Glomerular endothelial cell (primary cell): ENCODE data around the gene SMOC1. TPM values are rescaled to one million over a fixed set of nuclear protein-coding genes. Genes with fewer than 3 reads are reported as not detected.
"Not testable (repeated sequence)": the region's sequence is repeated elsewhere in the genome, so short reads cannot be mapped to it uniquely, and the experiment has no call there.

Experiments used
- DNase-seq: peaks from one replicate; pipeline ENCODE4 v3.0.0-alpha.2; 2011; ENCODE audit warnings: low read depth, low spot score; ENCODE audit errors: extremely low read depth
- total RNA-seq: library from RNA; depleted of rRNA; stranded (reverse); fragments of >200 nt; gene quantifications from 2 replicates; pipeline ENCODE4 v1.2.3, GENCODE V29; 2015

Gene SMOC1
- total RNA-seq, 1 donor from 2014 or later, result 1.1 TPM

DNA sequence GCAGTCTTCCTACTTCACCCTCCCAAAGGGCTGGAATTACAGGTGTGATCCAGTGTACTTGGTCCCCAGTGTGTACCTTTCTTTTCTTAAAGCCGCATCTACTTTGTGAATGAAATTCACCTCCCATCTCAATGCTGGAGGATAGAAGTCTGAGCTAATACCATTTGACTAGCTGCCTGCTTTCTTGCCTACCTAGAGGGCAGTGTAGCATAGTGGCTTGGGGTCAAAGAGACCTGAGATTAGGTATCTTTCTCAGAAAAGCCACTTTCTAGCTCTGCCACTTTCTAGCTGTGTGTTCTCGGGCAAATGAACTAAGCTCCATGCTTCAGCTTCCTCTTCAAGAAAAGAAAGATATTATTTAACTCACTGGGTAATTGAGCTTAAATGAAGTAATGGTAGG lies 16.9 kb downstream of the SMOC1 start:
- DNase-seq, result no peak

DNA sequence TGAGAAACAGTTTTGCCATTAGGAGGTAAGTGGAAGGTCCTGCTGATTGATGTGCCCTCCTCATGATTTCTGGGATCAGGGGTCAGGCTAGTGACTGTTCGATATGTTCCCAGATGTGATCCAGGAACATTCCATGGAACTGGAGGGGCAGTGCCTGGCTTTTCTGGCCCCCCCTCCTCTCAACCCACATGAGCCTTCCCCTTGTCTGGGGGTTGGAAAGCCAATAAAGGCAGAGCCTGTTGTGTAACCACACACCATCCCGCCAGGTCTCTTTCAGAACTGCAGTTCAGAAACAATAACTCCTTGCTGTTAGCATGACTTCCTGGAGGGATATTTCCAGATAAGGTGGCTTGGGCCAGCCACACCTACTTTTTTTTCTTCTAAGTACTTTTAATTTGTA lies 17.8 kb downstream of the SMOC1 start:
- DNase-seq, result no peak

GRCh38 chr14:69900603-69901002 lies 21.4 kb downstream of the SMOC1 start:
- no peak for DNase-seq

- DNase-seq, result no peak
Measured at GRCh38 chr14:69901113-69901951, 22.1 kb downstream of the SMOC1 start.

GRCh38 chr14:69903046-69903445 lies 23.8 kb downstream of the SMOC1 start:
- DNase-seq, result not testable (repeated sequence)

DNA sequence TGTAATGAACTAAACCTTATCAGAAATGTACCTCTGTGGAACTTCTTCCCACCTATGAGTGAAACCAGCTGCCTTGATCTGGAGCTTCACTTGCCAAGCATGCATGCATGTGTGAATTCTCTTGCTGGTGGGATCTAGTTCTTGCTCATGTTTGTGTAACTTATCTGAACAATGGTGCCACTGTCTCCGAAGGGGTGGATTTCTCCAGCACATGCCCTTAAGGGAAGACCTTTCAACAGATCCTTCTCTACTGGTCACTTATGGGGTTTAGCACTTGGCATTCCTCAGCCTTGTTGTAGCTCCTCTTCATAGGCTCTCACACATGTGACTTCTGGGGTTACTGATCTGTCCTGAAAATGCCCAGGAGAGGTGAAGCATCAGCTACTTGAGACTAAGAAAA lies 25.0 kb downstream of the SMOC1 start:
- no peak for DNase-seq

GRCh38 chr14:69906201-69906600 lies 27.0 kb downstream of the SMOC1 start:
- DNase-seq, result no peak

- no peak for DNase-seq
Measured at GRCh38 chr14:69909826-69910550, 30.8 kb downstream of the SMOC1 start.

- DNase-seq, result no peak
Measured at GRCh38 chr14:69910871-69911270, 31.7 kb downstream of the SMOC1 start.

- DNase-seq, result no peak
Measured at GRCh38 chr14:69913686-69914085, 34.5 kb downstream of the SMOC1 start.

- DNase-seq, result no peak
Measured at GRCh38 chr14:69916396-69916795, 37.2 kb downstream of the SMOC1 start.

GRCh38 chr14:69917287-69917686 lies 38.1 kb downstream of the SMOC1 start:
- DNase-seq, result no peak

GRCh38 chr14:69919815-69920214 lies 40.6 kb downstream of the SMOC1 start:
- DNase-seq, result no peak

GRCh38 chr14:69921052-69921451 lies 41.8 kb downstream of the SMOC1 start:
- DNase-seq, result no peak

DNA sequence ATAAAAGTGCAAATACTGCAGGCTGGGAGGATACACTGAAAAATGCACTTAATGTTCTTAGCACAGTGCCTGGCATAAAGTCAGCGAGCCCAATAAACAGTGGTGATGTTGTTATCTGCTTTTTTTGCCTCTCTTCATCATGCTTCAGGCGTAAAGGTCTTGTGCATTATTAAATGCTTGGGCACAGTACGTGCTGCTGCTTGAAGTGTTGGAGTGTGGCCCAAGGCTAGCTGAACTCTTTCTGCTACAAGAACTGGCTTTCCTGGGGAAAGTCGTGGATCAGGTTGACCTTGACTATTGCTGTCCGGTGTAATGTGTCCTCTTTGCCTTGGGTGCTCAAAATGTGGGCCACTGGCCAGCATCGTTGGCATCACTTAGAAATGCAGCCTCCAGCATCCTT lies 43.0 kb downstream of the SMOC1 start:
- DNase-seq, result no peak

DNA sequence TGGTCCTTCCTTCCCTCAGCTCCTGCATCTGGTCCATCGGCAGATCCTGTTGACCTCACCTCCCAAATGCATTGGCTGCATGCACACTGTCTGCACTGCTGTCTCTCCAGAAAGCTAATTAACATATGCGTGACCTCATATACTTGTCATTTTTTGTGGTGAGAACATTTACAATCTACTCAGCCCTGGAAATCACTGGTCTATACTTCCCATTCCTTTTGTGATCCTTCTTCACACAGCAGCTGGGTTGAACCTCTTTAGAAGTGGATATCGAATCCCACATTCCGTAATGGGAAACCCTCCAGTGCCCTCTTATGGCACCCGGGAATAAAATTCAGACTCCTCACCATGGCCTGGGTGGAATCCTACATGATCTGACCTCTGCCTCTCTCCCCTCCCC lies 45.0 kb downstream of the SMOC1 start:
- no peak for DNase-seq

GRCh38 chr14:69928111-69928523 lies 48.9 kb downstream of the SMOC1 start:
- no peak for DNase-seq

DNA sequence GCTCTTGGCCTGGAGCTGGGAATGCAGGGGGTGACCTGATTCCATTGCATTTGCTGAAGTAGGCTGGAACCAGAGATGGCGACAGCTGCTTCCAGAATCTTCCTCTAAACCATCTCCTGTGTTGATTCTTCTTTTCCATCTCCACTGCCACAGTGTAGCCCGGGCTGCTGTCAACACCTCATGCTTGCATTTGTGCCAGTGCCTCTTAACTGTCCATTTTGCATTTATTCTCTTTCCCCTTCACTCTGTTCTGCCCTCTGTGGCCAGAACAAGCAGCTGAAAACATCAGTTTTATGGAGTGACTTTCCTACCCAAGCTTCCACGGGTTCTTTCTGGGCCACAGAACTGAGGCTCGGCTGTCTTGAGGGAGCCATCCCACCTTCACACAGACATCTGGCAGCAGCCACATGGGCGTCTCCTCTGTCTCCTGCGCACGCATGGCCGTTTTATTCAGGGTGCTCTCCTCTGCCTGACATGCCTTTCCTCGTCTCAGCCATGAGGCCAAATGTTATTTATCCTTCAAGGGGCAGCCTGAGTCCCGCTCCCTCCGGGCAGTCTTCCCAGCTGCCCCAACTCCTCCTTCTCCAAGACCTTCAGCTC lies 51.7 kb downstream of the SMOC1 start:
- no peak for DNase-seq

DNA sequence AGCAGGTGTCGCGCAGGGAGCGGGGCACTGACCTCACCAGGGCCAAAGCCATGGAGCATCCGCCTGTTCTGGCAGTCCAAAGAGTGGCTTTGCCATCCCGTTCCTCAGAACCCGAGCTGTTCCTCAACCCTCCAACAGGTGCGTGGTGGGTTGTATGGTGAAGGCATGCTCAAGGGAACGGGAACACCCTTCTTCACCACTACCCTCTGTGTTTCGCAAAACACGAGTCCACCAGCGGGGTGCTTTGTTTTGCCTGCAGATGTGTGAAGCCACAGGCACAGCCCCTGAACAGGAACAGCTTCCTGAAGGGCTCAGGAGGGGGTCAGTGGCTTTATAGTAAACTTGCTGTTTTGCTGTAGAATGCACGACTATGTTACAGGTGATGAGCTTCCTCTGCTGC lies 52.7 kb downstream of the SMOC1 start:
- DNase-seq, result no peak

DNA sequence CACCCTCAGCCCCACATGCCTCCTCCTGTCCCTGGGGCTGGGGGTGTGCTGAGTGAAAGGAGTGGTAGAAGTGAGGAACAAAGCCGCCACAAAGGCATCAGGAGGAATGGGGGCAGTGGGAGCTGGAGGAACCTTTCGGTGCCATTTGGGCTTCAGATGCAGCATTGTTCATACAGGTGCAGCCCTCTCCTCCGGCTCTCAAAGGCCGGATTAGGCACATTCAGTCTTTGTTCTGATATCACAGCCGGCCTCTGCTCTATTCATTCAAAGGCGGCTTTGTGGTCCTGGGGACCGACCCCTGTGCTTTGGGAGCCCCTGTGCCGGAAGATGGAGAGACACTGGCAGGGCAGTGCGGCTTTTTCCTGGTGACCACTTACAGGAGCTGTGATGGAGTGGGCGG lies 53.2 kb downstream of the SMOC1 start:
- no peak for DNase-seq

- no peak for DNase-seq
Measured at GRCh38 chr14:69933623-69934275, 54.5 kb downstream of the SMOC1 start.
